Neural progenitor cell (in vitro differentiated cells): Measurements from ENCODE around the gene LGALS8. TPM values are rescaled to one million over a fixed set of nuclear protein-coding genes. Genes with fewer than 3 reads are reported as not detected.
A peak's percentile ranks its signal among the peaks of the same experiment; 100 is the strongest.

ENCODE experiments used
- DNase-seq: peaks from one replicate; pipeline ENCODE4 v3.0.0-alpha.2; 2016; ENCODE audit warnings: low spot score
- H2AFZ ChIP-seq: fragments of 200-600 bp; sonication (generic); replicated peaks from 2 replicates; pipeline ENCODE4 v1.6.1; 2016; ENCODE audit warnings: antibody characterized with exemption
- H3F3A ChIP-seq: fragments of 200-600 bp; sonication (generic); 2 replicates; pipeline ENCODE4 v1.6.1; 2016; ENCODE audit warnings: antibody characterized with exemption, low read depth
- H3K27ac ChIP-seq: fragments of 200-600 bp; sonication (generic); 2 replicates; pipeline ENCODE4 v1.5.1; 2016; ENCODE audit warnings: mild to moderate bottlenecking
- H3K27me3 ChIP-seq: fragments of 200-600 bp; sonication (generic); 2 replicates; pipeline ENCODE4 v1.6.1; 2016; ENCODE audit warnings: mild to moderate bottlenecking, moderate library complexity
- H3K36me3 ChIP-seq: fragments of 200-600 bp; sonication (generic); 2 replicates; pipeline ENCODE4 v1.5.1; 2016
- H3K4me1 ChIP-seq: fragments of 200-600 bp; sonication (generic); 2 replicates; pipeline ENCODE4 v1.6.1; 2016; ENCODE audit warnings: mixed run types
- H3K4me2 ChIP-seq: fragments of 200-600 bp; sonication (generic); 2 replicates; pipeline ENCODE4 v1.6.1; 2016
- H3K4me3 ChIP-seq: fragments of 200-600 bp; sonication (generic); 2 replicates; pipeline ENCODE4 v1.5.1; 2016
- H3K79me2 ChIP-seq: fragments of 200-600 bp; sonication (generic); 2 replicates; pipeline ENCODE4 v1.6.1; 2016; ENCODE audit warnings: low read depth
- H3K9ac ChIP-seq: fragments of 200-600 bp; sonication (generic); 2 replicates; pipeline ENCODE4 v1.6.1; 2016
- H3K9me3 ChIP-seq: fragments of 200-600 bp; sonication (generic); 2 replicates; pipeline ENCODE4 v1.5.1; 2016; ENCODE audit warnings: low read depth
- H4K20me1 ChIP-seq: fragments of 200-600 bp; sonication (generic); 2 replicates; pipeline ENCODE4 v1.6.1; 2016; ENCODE audit warnings: low read depth
- H3K27ac Mint-ChIP-seq: 3 replicates; pipeline ENCODE4 v1.8.0; 2021; ENCODE audit warnings: mixed read lengths
- H3K27me3 Mint-ChIP-seq: 2 replicates; pipeline ENCODE4 v1.8.0; 2022; ENCODE audit warnings: low read depth, mild to moderate bottlenecking, inconsistent platforms, moderate library complexity, mixed read lengths; ENCODE audit not compliant: insufficient read depth
- H3K36me3 Mint-ChIP-seq: 3 replicates; pipeline ENCODE4 v1.8.0; 2021; ENCODE audit warnings: mixed read lengths
- H3K4me1 Mint-ChIP-seq: 3 replicates; pipeline ENCODE4 v1.8.0; 2021; ENCODE audit warnings: mixed read lengths
- H3K4me3 Mint-ChIP-seq: 3 replicates; pipeline ENCODE4 v1.8.0; 2021; ENCODE audit warnings: mild to moderate bottlenecking, moderate library complexity, mixed read lengths
- H3K9me3 Mint-ChIP-seq: 3 replicates; pipeline ENCODE4 v1.8.0; 2020; ENCODE audit warnings: mixed read lengths
- EZH2 ChIP-seq: fragments of 200-600 bp; sonication (generic); IDR thresholded peaks from 2 replicates; pipeline ENCODE4 v1.6.1; 2017; ENCODE audit warnings: antibody characterized with exemption, mild to moderate bottlenecking, moderate library complexity
- EZH2phosphoT487 ChIP-seq: fragments of 200-600 bp; sonication (generic); IDR thresholded peaks from 2 replicates; pipeline ENCODE4 v1.6.1; 2017; ENCODE audit warnings: antibody characterized with exemption
- total RNA-seq: library from RNA; depleted of rRNA; stranded (reverse); fragments of >200 nt; gene quantifications from 2 replicates; pipeline ENCODE4 v1.2.3, GENCODE V29; 2015; ENCODE audit warnings: low replicate concordance
- TF ChIP-seq, protein P1 (sequence below): fragments of 200-600 bp; sonication (generic); IDR thresholded peaks from 2 replicates; pipeline ENCODE4 v1.5.1; 2017; ENCODE audit warnings: antibody characterized with exemption, mild to moderate bottlenecking

The LGALS8 gene
- total RNA-seq, 1 donor from 2014 or later, result 28.1 TPM

GRCh38 chr1:236491469-236492136, 32.2 kb upstream of the LGALS8 start:
- no peak overlapping the region for H3K4me2 ChIP-seq
- H3K36me3 Mint-ChIP-seq, result no peaks in the 10 kb centered on the region
- H3K27ac Mint-ChIP-seq, result no peak overlapping the region
- peaks cover 12% of the 10 kb centered on the region for H3K4me1 ChIP-seq
- H3K27me3 Mint-ChIP-seq, result peaks cover 9% of the 10 kb centered on the region
- no peaks in the 10 kb centered on the region for H3K9me3 Mint-ChIP-seq
- no peak overlapping the region for H3K4me3 ChIP-seq
- TF ChIP-seq, protein P1, sequence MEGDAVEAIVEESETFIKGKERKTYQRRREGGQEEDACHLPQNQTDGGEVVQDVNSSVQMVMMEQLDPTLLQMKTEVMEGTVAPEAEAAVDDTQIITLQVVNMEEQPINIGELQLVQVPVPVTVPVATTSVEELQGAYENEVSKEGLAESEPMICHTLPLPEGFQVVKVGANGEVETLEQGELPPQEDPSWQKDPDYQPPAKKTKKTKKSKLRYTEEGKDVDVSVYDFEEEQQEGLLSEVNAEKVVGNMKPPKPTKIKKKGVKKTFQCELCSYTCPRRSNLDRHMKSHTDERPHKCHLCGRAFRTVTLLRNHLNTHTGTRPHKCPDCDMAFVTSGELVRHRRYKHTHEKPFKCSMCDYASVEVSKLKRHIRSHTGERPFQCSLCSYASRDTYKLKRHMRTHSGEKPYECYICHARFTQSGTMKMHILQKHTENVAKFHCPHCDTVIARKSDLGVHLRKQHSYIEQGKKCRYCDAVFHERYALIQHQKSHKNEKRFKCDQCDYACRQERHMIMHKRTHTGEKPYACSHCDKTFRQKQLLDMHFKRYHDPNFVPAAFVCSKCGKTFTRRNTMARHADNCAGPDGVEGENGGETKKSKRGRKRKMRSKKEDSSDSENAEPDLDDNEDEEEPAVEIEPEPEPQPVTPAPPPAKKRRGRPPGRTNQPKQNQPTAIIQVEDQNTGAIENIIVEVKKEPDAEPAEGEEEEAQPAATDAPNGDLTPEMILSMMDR, result no peak
- TF ChIP-seq EZH2, result no peak
- TF ChIP-seq EZH2phosphoT487, result no peak
- DNase-seq, result no peak
- H3K4me3 Mint-ChIP-seq, result no peak overlapping the region
- H3K27me3 ChIP-seq, result no peaks in the 10 kb centered on the region
- no peaks in the 10 kb centered on the region for H3K36me3 ChIP-seq
- H2AFZ ChIP-seq, result no peak overlapping the region
- no peaks in the 10 kb centered on the region for H4K20me1 ChIP-seq
- H3K27ac ChIP-seq, result no peak overlapping the region
- H3K9ac ChIP-seq, result no peak overlapping the region
- no peaks in the 10 kb centered on the region for H3K79me2 ChIP-seq
- peaks cover 22% of the 10 kb centered on the region for H3K4me1 Mint-ChIP-seq
- H3K9me3 ChIP-seq, result no peaks in the 10 kb centered on the region
- H3F3A ChIP-seq, result no peaks in the 10 kb centered on the region

DNA sequence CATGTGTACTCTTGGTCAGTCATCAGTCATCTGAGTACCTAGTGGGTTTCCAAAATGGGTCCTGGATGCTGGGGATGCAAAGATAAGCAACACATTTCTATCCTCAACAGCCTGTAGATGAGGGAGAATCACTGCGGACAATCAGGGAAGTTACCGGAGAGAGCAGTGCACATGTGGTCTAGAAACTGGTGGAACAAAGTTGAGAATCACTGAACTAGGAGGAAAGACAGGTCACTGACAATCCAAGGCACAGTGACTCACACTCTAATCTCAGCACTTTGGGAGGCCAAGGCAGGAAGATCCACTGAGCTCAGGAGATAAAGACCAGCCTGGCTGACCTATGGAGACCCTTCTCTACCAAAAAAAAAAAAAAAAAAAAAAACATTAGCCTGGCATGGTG, 31.4 kb upstream of the LGALS8 start:
- H3F3A ChIP-seq, result no peaks in the 10 kb centered on the region

DNA sequence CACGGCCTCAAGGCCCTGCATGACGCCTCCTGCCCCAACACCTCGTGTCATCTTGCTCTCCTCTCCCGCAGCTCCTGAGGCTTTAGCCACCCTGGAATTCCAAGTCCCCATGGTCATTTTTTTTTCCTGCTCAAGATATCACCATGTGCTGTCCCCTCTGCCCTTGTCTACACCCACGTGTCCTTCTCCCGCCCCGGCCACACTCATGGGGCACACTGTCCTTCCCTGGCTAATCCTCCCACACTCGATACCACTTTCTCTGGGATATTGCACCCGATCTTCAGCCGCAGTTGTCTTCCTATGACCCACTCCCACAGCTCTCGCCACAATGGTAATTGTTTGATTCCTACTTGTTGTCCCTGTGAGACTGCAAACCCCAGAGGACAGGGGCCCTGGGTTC, 29.7 kb upstream of the LGALS8 start:
- H3K27me3 Mint-ChIP-seq, result peaks cover 9% of the 10 kb centered on the region

More for the DNA sequence above, 31.4 kb upstream of the LGALS8 start:
- Histone ChIP-seq H3K9ac (no peak overlapping the region), H3K79me2 (no peaks in the 10 kb centered on the region), H3K4me3 (no peak overlapping the region), H2AFZ (no peak overlapping the region), H3K4me1 (peaks cover 12% of the 10 kb centered on the region), H3K27me3 (no peaks in the 10 kb centered on the region), H3K27ac (no peak overlapping the region), H3K4me2 (no peak overlapping the region), H3K36me3 (no peaks in the 10 kb centered on the region), H3K9me3 (no peaks in the 10 kb centered on the region), H4K20me1 (no peaks in the 10 kb centered on the region)
- H3K36me3 Mint-ChIP-seq, result no peaks in the 10 kb centered on the region
- H3K9me3 Mint-ChIP-seq, result no peaks in the 10 kb centered on the region
- H3K4me3 Mint-ChIP-seq, result no peak overlapping the region
- peaks cover 20% of the 10 kb centered on the region for H3K4me1 Mint-ChIP-seq
- peak overlapping the region; percentile 78 for H3K27ac Mint-ChIP-seq
- peaks cover 9% of the 10 kb centered on the region for H3K27me3 Mint-ChIP-seq
- no peak for DNase-seq
- no peak for TF ChIP-seq EZH2
- TF ChIP-seq, protein P1, result no peak

More for the DNA sequence above, 29.7 kb upstream of the LGALS8 start:
- H3K27me3 ChIP-seq, result no peaks in the 10 kb centered on the region
- no peaks in the 10 kb centered on the region for H3F3A ChIP-seq
- H2AFZ ChIP-seq, result no peak overlapping the region
- H3K27ac ChIP-seq, result no peak overlapping the region
- Mint-ChIP-seq H3K36me3 (no peaks in the 10 kb centered on the region), H3K4me1 (peaks cover 20% of the 10 kb centered on the region), H3K9me3 (no peaks in the 10 kb centered on the region), H3K27ac (peak overlapping the region; percentile 8), H3K4me3 (no peak overlapping the region)
- H3K79me2 ChIP-seq, result no peaks in the 10 kb centered on the region
- DNase-seq, result no peak
- no peaks in the 10 kb centered on the region for H3K9me3 ChIP-seq
- H4K20me1 ChIP-seq, result no peaks in the 10 kb centered on the region
- TF ChIP-seq EZH2phosphoT487, result no peak
- TF ChIP-seq, protein P1, result no peak
- no peak for TF ChIP-seq EZH2
- H3K9ac ChIP-seq, result no peak overlapping the region
- H3K36me3 ChIP-seq, result no peaks in the 10 kb centered on the region
- H3K4me3 ChIP-seq, result no peak overlapping the region
- H3K4me1 ChIP-seq, result peaks cover 12% of the 10 kb centered on the region
- no peak overlapping the region for H3K4me2 ChIP-seq
